Heart right ventricle (tissue), 16 donors: ENCODE data around the gene MROH8. TPM values are rescaled to one million over a fixed set of nuclear protein-coding genes. Genes with fewer than 3 reads are reported as not detected.

Experiments
- ATAC-seq, 8 donors: fragments of 200-7000 bp; cut with Tn5 transposase; one replicate each; pipeline ENCODE4 v1.9.1; 2020; ENCODE audit warnings: mild to moderate bottlenecking in 8 of 8, moderate library complexity in 8 of 8, moderate number of reproducible peaks in 1 of 8
- DNase-seq, 2 donors: peaks; one replicate each; pipeline ENCODE4 v3.0.0-alpha.2; 2020
- H3K27ac ChIP-seq, 10 donors: fragments of 200-600 bp; sonication (generic) in 2 of 10; one replicate each; pipeline versions ENCODE4 v1.5.0 to v1.8.0; 2020 to 2022; ENCODE audit warnings: mild to moderate bottlenecking in 3 of 10
- H3K27me3 ChIP-seq, 7 donors: fragments of 200-600 bp; one replicate each; pipeline ENCODE4 v1.8.0; 2021 to 2022; ENCODE audit warnings: mild to moderate bottlenecking in 2 of 7
- H3K36me3 ChIP-seq, 9 donors: fragments of 200-600 bp; sonication (generic) in 1 of 9; one replicate each; pipeline versions ENCODE4 v1.5.0 to v1.8.0; 2020 to 2022; ENCODE audit warnings: mild to moderate bottlenecking in 2 of 9
- H3K4me1 ChIP-seq, 9 donors: fragments of 200-600 bp; sonication (generic) in 1 of 9; one replicate each; pipeline versions ENCODE4 v1.5.0 to v1.8.0; 2020 to 2022; ENCODE audit warnings: mild to moderate bottlenecking in 4 of 9
- H3K4me3 ChIP-seq, 10 donors: fragments of 200-600 bp; sonication (generic) in 2 of 10; one replicate each; pipeline versions ENCODE4 v1.5.0 to v1.8.0; 2020 to 2022; ENCODE audit warnings: mild to moderate bottlenecking in 7 of 10, moderate library complexity in 2 of 10
- H3K9me3 ChIP-seq, 11 donors: fragments of 200-600 bp in 10 of 11; sonication (generic) in 2 of 11; one replicate each; pipeline versions ENCODE4 v1.5.0 to v1.8.0; 2013 to 2022; ENCODE audit warnings: mild to moderate bottlenecking in 2 of 11, control low read depth in 1 of 11, moderate library complexity in 1 of 11
- CTCF ChIP-seq, 9 donors: fragments of 200-600 bp; sonication (generic) in 2 of 9; IDR thresholded peaks; one replicate each; pipeline versions ENCODE4 v1.5.0 to v1.8.0; 2021 to 2022; ENCODE audit warnings: antibody characterized with exemption in 9 of 9, mild to moderate bottlenecking in 5 of 9, moderate library complexity in 1 of 9
- WGBS, 2 donors: extraction: QIAGEN DNeasy Blood & Tissue Kit; methylation state at CpG; one replicate each; pipeline ENCODE4 v1.1.7; 2013; ENCODE audit warnings: inconsistent platforms in 1 of 2; 5-methylcytosine and 5-hydroxymethylcytosine counted together
- intact Hi-C, 10 donors: fragments of 100-400 bp; cut with DNase I; formaldehyde crosslinking; loops; one replicate each; pipeline versions ENCODE4 v1.11.1 to v1.14.2; 2022
- polyA plus RNA-seq, 2 donors: library from polyadenylated mRNA; stranded (reverse); fragments of 200-250 nt; gene quantifications; one replicate each; pipeline ENCODE4 v1.2.3, GENCODE V29; 2013
- total RNA-seq, 10 donors: library from RNA; stranded (reverse); fragmentation: NEBNext Ultra II Directional in 3 of 10; extraction: Animal tissue kit (Norgen Biotek cat#: 25700) in 3 of 10; gene quantifications; one replicate each; pipeline versions ENCODE4 v1.2.1 to v1.2.4, GENCODE V29; 2021 to 2023
- donor health status: Arrhythmogenic right ventricular cardiomyopathy.
- donor health status: ischemic (EF 13 %, LVEDD 7.1; RV severe dilation, severe dysfunction).
- donor health status: healthy with polysubstance abuse.
- donor health status: DM: no; HTN: yes; CAD: no.
- donor health status: DM: no; HTN: no; CAD: no.
- donor health status: ischemic (EF 25% LVEDD 6.9; RV normal size, moderate dysfunction).
- donor health status: ischemic (EF 25% LVEDD 5.7; RV mildly dilated, moderate dysfunction).
- donor health status: healthy.
- donor health status: DM: yes; HTN: yes; CAD: no.
- donor health status: Ischemic cardiomyopathy.
- donor health status: ischemic (EF 35%, LVEDD 5.7; RV mildly dilated, moderate dysfunction).
- donor health status: nonischemic (EF 11% LVEDD 7.7; RV severe dilation, severe dysfunction).
- donor health status: DM: yes; HTN: yes; CAD: no.
- donor health status: PGD.
- donor health status: ischemic (EF 29% LVEDD 5.4; RV normal size, mild dysfunction).
- donor health status: nonischemic (EF 23%, LVEDD 6.1; RV moderate dilation, normal function).

MROH8 gene
- total and polyA plus RNA-seq, 12 donors = 1.8 to 10.0 (median 6.1) TPM

- Histone ChIP-seq H3K36me3 (peaks cover 0 to 85% (median 10%) of the 10 kb centered on the region in 9 donors), H3K4me3 (no peak overlapping the region), H3K4me1 (no peaks in the 10 kb centered on the region), H3K27me3 (no peaks in the 10 kb centered on the region), H3K27ac (no peak overlapping the region), H3K9me3 (no peaks in the 10 kb centered on the region)
- TF ChIP-seq CTCF (IDR thresholded peaks at IDR 0.05) = no peak
- no peak for DNase-seq
- 96 to 99% methylated on average over 3 of the region's 3 CpGs for WGBS, 2 donors
- no peak for ATAC-seq
- intact Hi-C loops = no loop called here
These were observed 124.1 kb downstream of the MROH8 start for GRCh38 chr20:37055276-37055675.

DNA sequence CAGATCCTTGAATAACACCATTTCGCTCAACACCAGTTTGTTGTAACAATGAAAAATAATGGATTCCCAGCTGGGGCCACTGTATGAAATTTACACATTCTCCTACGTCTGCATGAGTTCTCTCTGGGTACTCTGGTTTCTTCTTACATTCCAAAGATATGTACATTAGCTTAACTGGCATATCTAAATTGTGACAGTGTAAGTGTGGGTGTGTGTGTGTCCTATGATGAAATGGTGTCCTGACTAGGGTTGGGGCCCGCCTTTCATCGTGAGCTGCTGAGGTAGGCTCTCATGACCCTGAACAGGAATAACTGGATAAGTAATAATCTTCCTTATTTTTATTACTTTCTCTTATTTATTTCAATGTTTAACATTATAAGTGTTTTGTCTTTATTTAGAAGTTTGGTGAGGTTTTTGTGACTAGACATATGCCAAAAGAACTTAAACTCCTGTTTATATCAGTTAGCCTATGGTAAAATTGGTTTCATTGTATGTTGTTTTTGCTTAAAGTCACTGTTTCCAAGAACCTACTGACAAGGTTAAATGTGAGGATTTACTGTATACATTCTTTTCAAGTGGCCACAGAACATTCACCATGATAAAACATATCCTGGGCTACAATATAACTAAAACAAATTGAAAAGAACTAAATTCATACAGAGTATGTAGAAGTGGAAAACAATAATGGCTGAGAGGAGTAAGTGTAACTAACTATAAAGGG lies 126.0 kb downstream of the MROH8 start:
- ATAC-seq (no peak), DNase-seq (no peak)
- Histone ChIP-seq H3K4me3 (no peak overlapping the region), H3K4me1 (no peaks in the 10 kb centered on the region), H3K27ac (no peak overlapping the region), H3K27me3 (no peaks in the 10 kb centered on the region), H3K9me3 (no peaks in the 10 kb centered on the region), H3K36me3 (peaks cover 0 to 77% (median 8%) of the 10 kb centered on the region in 9 donors)
- WGBS, 2 donors = 97 to 98% methylated on average over 4 of the region's 4 CpGs
- intact Hi-C loops = no loop called here
- no peak for TF ChIP-seq CTCF (IDR thresholded peaks at IDR 0.05)

Other genes with a start within 250 kb of the MROH8 start
- 100 to 1,000 TPM in 1 of 10 donors, 10 to 100 TPM in 9; 14.0 to 105 (median 26.7) TPM for gene SAMHD1, start 227.8 kb downstream of the MROH8 start, total RNA-seq
- gene SAMHD1, start 227.8 kb downstream of the MROH8 start, polyA plus RNA-seq = 10 to 100 TPM; 34.6 to 46.8 TPM
- gene RBL1, start 83.6 kb downstream of the MROH8 start, total RNA-seq = 1 to 10 TPM; 2.7 to 6.5 (median 4.2) TPM
- 1 to 10 TPM in 1 of 2 donors, under 1 TPM in 1; 0.97 to 1.3 TPM for gene RBL1, start 83.6 kb downstream of the MROH8 start, polyA plus RNA-seq
- gene RPN2, start 218 bp downstream of the MROH8 start, total RNA-seq = 100 to 1,000 TPM in 4 of 10 donors, 10 to 100 TPM in 6; 75.4 to 163 (median 95.2) TPM
- 100 to 1,000 TPM in 1 of 2 donors, 10 to 100 TPM in 1; 30.9 to 166 TPM for gene RPN2, start 218 bp downstream of the MROH8 start, polyA plus RNA-seq
- 1 to 10 TPM in 1 of 10 donors, under 1 TPM in 1, not detected in 8; 0.85 to 2.5 TPM for gene GHRH, start 82.3 kb upstream of the MROH8 start, total RNA-seq
- gene GHRH, start 82.3 kb upstream of the MROH8 start, polyA plus RNA-seq = 1 to 10 TPM in 1 of 2 donors, not detected in 1; 1.8 TPM
- gene MANBAL, start 110.1 kb upstream of the MROH8 start, total RNA-seq = 10 to 100 TPM; 17.8 to 24.9 (median 20.4) TPM
- gene MANBAL, start 110.1 kb upstream of the MROH8 start, polyA plus RNA-seq = 10 to 100 TPM; 18.4 to 52.3 TPM
- 10 to 100 TPM in 1 of 10 donors, 1 to 10 TPM in 9; 1.9 to 10.8 (median 3.6) TPM for gene SRC, start 166.6 kb upstream of the MROH8 start, total RNA-seq
- 1 to 10 TPM; 4.7 to 5.2 TPM for gene SRC, start 166.6 kb upstream of the MROH8 start, polyA plus RNA-seq